ENCODE results near the gene ARPC3.

The ARPC3 gene

GRCh38 chr12:110403976-110404682 lies 46.0 kb downstream of the ARPC3 start:
- DNase-seq: peak; percentile 41 to 78
- peaks cover 0 to 26% (median 13%) of the 10 kb centered on the region in 4 donors for H3K4me1 ChIP-seq
- peaks cover 0 to 2% of the 10 kb centered on the region in 2 donors for H3K27me3 ChIP-seq
- TF ChIP-seq CTCF (IDR thresholded peaks at IDR 0.05): no peak
- peak overlapping the region; percentile 93 to 100 for H3K4me3 ChIP-seq
- intact Hi-C loops (cut with DNase I; ENCODE audit: low total_unique reads): no loop called here
- no peaks in the 10 kb centered on the region for H3K9me3 ChIP-seq
- peak overlapping the region; percentile 86 to 87 for H3K27ac ChIP-seq
- peaks cover 0 to 21% (median 14%) of the 10 kb centered on the region in 3 donors for H3K36me3 ChIP-seq

GRCh38 chr12:110403146-110403975 lies 46.8 kb downstream of the ARPC3 start, which contains the start of gene ANAPC7:
ANAPC7 (minus strand) TSS chr12:110403708; CDS start chr12:110403627, 81 bp downstream.
- H3K9me3 ChIP-seq: no peaks in the 10 kb centered on the region
- intact Hi-C loops (cut with DNase I; ENCODE audit: low total_unique reads): no loop called here
- peaks cover 0 to 26% (median 13%) of the 10 kb centered on the region in 4 donors for H3K4me1 ChIP-seq
- TF ChIP-seq CTCF (IDR thresholded peaks at IDR 0.05): no peak
- DNase-seq: peak; percentile 91 to 94
- H3K27ac ChIP-seq: peak within 1 kb of the TSS; percentile 86 to 87
- H3K36me3 ChIP-seq: peaks cover 0 to 21% (median 14%) of the 10 kb centered on the region in 3 donors
- H3K27me3 ChIP-seq: no peaks in the 10 kb centered on the region
- peak within 1 kb of the TSS; percentile 93 to 100 for H3K4me3 ChIP-seq
